ENCODE results near the gene PTMA. TPM values are rescaled to one million over a fixed set of nuclear protein-coding genes. Genes with fewer than 3 reads are reported as not detected.

Gene PTMA
- total RNA-seq, 1 experiment from 2014 or later, result 1,956 TPM

DNA sequence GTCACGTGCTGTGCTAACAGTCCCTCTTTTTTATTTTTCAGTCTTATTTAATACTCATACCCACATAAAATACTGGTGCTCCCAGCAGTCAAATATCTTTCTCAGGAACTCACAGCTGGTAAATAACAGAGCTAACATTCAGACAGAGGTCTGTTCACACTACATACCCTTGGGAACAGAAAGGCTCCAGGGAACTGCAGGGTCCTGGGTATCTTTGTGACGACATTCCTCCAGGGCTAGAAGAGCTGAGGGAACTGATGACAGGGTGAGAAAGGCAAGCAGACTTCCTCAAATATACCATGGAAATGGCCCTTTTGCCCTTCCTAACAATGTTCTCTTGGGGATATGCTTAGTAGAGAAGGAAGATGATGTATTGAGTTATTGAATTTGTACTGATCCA, 53.4 kb downstream of the PTMA start:
- DNase-seq (ENCODE audit: low spot score), result no peak

Other genes with a start within 250 kb of the PTMA start
- gene NCL, start 244.0 kb upstream of the PTMA start, total RNA-seq (2014; rRNA removed; shearing (Covaris generic)), result 82.2 and 136 TPM in 2 replicates
- gene NMUR1, start 178.1 kb upstream of the PTMA start, total RNA-seq (2014; rRNA removed; shearing (Covaris generic)), result not detected in 2 replicates
- gene TEX44, start 115.7 kb upstream of the PTMA start, total RNA-seq (2014; rRNA removed; shearing (Covaris generic)), result not detected in 2 replicates
- 53.3 and 53.6 TPM in 2 replicates for gene PDE6D, start 72.8 kb downstream of the PTMA start, total RNA-seq (2014; rRNA removed; shearing (Covaris generic))
- 14.7 and 21.7 TPM in 2 replicates for gene COPS7B, start 77.9 kb downstream of the PTMA start, total RNA-seq (2014; rRNA removed; shearing (Covaris generic))
- not detected in 2 replicates for gene NPPC, start 217.9 kb downstream of the PTMA start, total RNA-seq (2014; rRNA removed; shearing (Covaris generic))

Data from H4 (cell line).